Astrocyte of the spinal cord (primary cell): ENCODE data around the gene ZNF543.

Source experiments
- DNase-seq: peaks from one replicate; pipeline ENCODE4 v3.0.0; 2011; ENCODE audit warnings: low read depth, low spot score
- H3K4me3 ChIP-seq: 2 replicates; pipeline ENCODE4 v1.5.1; 2011; ENCODE audit warnings: low read depth, mild to moderate bottlenecking, low read length, moderate library complexity
- in situ Hi-C: cut with HindIII; loops from 2 replicates; pipeline ENCODE4 v1.10.0; 2017; ENCODE audit warnings: low sequenced_read_pairs
- TF ChIP-seq, protein P1 (sequence below): IDR thresholded peaks from 2 replicates; pipeline ENCODE4 v1.5.1; 2012; ENCODE audit warnings: low read depth, mild to moderate bottlenecking, low read length, inconsistent platforms

The ZNF543 gene

DNA sequence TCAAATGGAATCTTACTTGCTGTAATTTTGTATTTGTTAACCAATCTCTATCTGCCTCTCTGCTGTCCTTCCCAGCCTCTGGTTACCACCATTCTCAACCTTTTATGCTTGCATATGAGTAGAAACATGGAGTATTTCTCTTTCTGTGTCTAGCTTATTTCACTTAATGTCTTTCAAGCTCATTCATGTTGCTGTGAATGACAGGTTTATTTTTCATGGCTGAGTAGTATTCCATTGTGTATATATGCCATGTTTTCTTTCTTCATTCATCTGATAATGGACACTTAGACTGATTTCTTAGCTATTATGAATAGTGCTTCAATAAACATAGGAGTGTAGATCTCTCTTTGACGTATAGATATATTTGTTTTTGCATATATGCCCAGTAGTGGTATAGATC lies 26.6 kb upstream of the ZNF543 start:
- in situ Hi-C loops = no loop called here
- no peak for DNase-seq
- H3K4me3 ChIP-seq = no peak overlapping the region
- TF ChIP-seq, protein P1, sequence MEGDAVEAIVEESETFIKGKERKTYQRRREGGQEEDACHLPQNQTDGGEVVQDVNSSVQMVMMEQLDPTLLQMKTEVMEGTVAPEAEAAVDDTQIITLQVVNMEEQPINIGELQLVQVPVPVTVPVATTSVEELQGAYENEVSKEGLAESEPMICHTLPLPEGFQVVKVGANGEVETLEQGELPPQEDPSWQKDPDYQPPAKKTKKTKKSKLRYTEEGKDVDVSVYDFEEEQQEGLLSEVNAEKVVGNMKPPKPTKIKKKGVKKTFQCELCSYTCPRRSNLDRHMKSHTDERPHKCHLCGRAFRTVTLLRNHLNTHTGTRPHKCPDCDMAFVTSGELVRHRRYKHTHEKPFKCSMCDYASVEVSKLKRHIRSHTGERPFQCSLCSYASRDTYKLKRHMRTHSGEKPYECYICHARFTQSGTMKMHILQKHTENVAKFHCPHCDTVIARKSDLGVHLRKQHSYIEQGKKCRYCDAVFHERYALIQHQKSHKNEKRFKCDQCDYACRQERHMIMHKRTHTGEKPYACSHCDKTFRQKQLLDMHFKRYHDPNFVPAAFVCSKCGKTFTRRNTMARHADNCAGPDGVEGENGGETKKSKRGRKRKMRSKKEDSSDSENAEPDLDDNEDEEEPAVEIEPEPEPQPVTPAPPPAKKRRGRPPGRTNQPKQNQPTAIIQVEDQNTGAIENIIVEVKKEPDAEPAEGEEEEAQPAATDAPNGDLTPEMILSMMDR = no peak

DNA sequence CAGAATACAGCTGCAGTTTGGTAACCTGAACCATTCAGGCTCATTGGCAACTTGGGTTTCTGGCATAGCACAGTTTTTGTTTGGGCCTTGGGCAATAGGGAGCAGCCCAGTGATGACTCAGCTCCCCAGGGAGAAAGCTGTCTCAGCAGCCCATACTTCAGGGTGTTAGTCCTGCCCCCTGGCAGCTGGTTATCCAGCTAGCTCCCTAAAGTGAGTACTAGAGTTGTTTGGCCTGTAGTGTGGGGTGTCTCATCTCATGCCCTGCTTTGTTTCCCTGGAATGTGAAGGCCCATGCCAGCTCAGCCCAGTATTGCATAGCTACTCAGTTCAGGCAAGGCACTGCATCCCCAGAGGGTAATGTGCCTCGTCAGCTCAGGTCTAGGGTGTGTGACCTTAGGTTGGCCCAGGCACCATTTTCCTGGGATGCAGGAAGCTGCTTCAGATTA lies 18.2 kb upstream of the ZNF543 start:
- H3K4me3 ChIP-seq = no peak overlapping the region
- peak; percentile 83 for DNase-seq
- TF ChIP-seq, protein P1 = no peak
- in situ Hi-C loops = no loop called here

DNA sequence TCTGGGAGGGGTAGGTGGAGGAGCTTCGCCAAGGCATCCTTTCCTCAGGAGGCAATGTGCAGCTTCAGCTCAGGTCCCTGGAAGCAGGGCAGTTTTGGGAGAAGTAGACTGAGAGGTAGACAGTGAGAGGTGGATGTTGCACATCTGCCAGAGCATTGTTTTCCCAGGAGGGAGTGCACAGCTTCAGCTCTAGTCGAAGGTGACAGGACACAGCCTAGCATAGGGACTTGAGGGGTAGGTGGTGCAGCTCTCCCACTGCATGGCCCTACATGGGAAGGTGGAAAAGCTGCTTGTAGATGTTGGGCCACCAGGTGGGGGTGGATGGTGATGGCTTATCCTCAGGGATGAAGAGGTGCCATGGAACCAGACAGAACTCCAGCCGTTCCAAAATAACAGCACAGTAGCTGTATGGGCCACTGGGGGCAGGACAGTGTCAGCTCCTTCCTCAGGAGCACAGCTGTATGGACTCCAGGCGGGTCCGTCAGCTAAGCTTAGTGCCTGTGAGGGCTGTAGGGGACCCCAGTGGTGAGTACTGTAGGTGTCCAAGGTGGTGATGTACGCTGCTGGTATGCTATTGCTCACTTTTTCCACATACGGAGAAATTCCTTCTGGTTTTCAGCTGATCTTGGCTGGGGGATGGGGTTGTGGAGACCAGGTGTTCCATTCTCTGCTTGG lies 17.4 kb upstream of the ZNF543 start:
- no peak for DNase-seq

DNA sequence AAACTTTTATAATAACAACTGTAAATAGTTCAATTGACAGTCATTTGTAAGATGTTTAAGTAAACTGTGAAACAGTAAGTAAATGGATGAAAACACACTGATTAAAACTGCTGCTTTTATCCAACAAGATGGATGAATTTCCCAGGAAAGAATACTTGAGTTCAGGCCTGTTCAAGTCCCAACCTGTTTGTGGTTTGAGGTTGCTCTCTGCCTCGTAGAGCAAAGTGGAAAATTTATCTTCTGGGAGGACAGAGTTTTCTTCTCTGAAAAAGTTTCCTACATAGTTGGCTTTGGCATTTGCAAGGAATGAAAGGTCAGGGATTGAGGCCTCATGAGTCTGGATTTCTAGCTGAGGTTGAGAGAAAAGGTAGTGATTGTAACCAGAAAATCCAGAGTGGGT lies 15.2 kb upstream of the ZNF543 start:
- TF ChIP-seq, protein P1 = no peak
- in situ Hi-C loops = no loop called here
- H3K4me3 ChIP-seq = no peak overlapping the region
- peak; percentile 16 for DNase-seq

More for the DNA sequence above, 17.4 kb upstream of the ZNF543 start:
- no peak overlapping the region for H3K4me3 ChIP-seq
- TF ChIP-seq, protein P1 = peak; percentile 2
- in situ Hi-C loops = no loop called here

DNA sequence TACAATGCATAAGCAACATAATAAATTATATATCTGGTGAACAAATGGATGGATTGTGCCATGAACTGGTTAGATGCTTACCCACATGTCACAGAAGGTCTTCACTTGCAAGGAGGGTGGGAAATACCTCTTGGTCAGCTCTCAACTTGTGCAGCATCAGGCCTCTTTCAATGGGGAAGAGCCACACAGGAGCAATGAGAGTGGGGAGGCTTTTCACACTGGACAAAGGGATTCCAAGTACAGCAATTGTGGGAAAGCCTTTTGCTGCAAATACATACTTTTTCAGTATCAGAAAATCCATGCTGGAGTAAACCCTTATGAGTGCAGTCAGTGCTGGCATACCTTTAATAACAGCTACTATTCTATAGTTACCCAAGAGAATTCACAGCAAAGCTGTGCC lies 11.8 kb upstream of the ZNF543 start:
- TF ChIP-seq, protein P1 = no peak
- no peak for DNase-seq
- no peak overlapping the region for H3K4me3 ChIP-seq
- in situ Hi-C loops = no loop called here

DNA sequence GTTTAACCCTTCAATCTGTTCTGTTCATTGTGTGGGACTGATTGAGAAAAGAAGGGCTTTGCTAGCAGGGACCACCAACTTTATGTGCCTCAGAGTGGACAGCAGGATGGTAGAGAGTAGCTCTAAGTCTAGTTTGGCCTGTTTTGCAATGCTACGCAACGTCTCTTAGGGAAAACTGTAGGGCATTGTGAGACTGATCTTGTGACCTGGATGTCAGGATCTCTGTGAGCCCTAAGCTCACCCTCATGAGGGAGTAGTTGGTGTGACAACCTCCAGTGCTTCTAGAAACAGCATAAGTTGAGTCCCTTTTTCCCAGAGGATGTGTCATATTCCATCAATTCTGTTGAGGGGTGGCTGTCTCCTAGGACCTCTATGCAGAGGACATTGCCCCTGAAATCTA lies 9.5 kb upstream of the ZNF543 start:
- no peak for DNase-seq
- in situ Hi-C loops = no loop called here
- TF ChIP-seq, protein P1 = no peak
- H3K4me3 ChIP-seq = no peak overlapping the region
